Measurements from ENCODE around the gene GPRASP1.

DNA sequence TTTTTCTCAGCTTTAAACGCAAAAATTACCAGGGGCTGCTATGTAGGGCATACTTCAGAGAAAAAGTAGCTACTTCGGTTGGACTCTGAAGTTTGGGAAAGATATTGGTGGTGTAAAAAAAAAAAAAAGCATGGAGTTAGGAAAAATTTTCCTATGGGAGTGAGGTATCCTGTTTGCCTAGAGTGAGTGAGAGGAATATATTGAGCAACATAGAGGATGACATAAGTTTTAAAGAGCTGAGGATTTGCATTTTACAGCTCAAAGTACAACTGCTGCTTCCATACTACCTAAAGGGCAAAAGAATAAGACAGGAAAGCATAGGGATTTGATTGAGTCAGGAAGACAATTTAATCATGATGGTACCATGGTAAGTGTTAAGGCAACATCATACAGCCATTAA is 7.3 kb downstream of the GPRASP1 start:
- TF ChIP-seq, protein P1, sequence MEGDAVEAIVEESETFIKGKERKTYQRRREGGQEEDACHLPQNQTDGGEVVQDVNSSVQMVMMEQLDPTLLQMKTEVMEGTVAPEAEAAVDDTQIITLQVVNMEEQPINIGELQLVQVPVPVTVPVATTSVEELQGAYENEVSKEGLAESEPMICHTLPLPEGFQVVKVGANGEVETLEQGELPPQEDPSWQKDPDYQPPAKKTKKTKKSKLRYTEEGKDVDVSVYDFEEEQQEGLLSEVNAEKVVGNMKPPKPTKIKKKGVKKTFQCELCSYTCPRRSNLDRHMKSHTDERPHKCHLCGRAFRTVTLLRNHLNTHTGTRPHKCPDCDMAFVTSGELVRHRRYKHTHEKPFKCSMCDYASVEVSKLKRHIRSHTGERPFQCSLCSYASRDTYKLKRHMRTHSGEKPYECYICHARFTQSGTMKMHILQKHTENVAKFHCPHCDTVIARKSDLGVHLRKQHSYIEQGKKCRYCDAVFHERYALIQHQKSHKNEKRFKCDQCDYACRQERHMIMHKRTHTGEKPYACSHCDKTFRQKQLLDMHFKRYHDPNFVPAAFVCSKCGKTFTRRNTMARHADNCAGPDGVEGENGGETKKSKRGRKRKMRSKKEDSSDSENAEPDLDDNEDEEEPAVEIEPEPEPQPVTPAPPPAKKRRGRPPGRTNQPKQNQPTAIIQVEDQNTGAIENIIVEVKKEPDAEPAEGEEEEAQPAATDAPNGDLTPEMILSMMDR (IDR thresholded peaks at IDR 0.05; ENCODE audit: poor library complexity, severe bottlenecking) = no peak
- TF ChIP-seq POLR2AphosphoS5 (IDR thresholded peaks at IDR 0.05) = no peak

Data from neural cell (in vitro differentiated cells).